Endodermal cell (in vitro differentiated cells): ENCODE results near the gene FMO3. TPM values are rescaled to one million over a fixed set of nuclear protein-coding genes. Genes with fewer than 3 reads are reported as not detected.

Source experiments
- DNase-seq: peaks from one replicate; pipeline ENCODE4 v3.0.0-alpha.2; 2017
- H3K27ac ChIP-seq: 2 replicates; pipeline ENCODE4 v1.5.1; 2013; ENCODE audit warnings: mild to moderate bottlenecking, low read depth, low read length, moderate library complexity
- H3K27me3 ChIP-seq: 2 replicates; pipeline ENCODE4 v1.6.1; 2013; ENCODE audit warnings: mild to moderate bottlenecking, low read length, moderate library complexity; ENCODE audit not compliant: insufficient read depth, control insufficient read depth, poor library complexity, severe bottlenecking
- H3K36me3 ChIP-seq: 2 replicates; pipeline ENCODE4 v1.7.0; 2013; ENCODE audit warnings: mild to moderate bottlenecking, low read length, moderate library complexity; ENCODE audit not compliant: control insufficient read depth, insufficient read depth
- H3K4me1 ChIP-seq: one replicate; pipeline ENCODE4 v1.7.0; 2013; ENCODE audit warnings: low read length; ENCODE audit not compliant: control insufficient read depth, insufficient read depth
- H3K4me3 ChIP-seq: 2 replicates; pipeline ENCODE4 v1.5.1; 2013; ENCODE audit warnings: mild to moderate bottlenecking, low read length, moderate library complexity
- H3K9ac ChIP-seq: 2 replicates; pipeline ENCODE4 v1.6.1; 2013; ENCODE audit warnings: mild to moderate bottlenecking, low read length, moderate library complexity; ENCODE audit not compliant: poor library complexity, severe bottlenecking; ENCODE audit errors: extremely low read depth
- H3K9me3 ChIP-seq: 2 replicates; pipeline ENCODE4 v1.6.1; 2013; ENCODE audit warnings: mild to moderate bottlenecking, low read length, moderate library complexity; ENCODE audit not compliant: control insufficient read depth
- H3K27ac Mint-ChIP-seq: 2 replicates; pipeline ENCODE4 v1.8.0; 2020; ENCODE audit warnings: mixed read lengths
- H3K27me3 Mint-ChIP-seq: 2 replicates; pipeline ENCODE4 v1.8.0; 2021; ENCODE audit warnings: mild to moderate bottlenecking, mixed read lengths; ENCODE audit not compliant: insufficient read depth
- H3K36me3 Mint-ChIP-seq: 2 replicates; pipeline ENCODE4 v1.8.0; 2020; ENCODE audit warnings: low read depth, mixed read lengths
- H3K4me1 Mint-ChIP-seq: 2 replicates; pipeline ENCODE4 v1.8.0; 2020; ENCODE audit warnings: mixed read lengths
- H3K4me3 Mint-ChIP-seq: 2 replicates; pipeline ENCODE4 v1.8.0; 2020; ENCODE audit warnings: mild to moderate bottlenecking, moderate library complexity, mixed read lengths
- H3K9me3 Mint-ChIP-seq: 2 replicates; pipeline ENCODE4 v1.8.0; 2020; ENCODE audit warnings: mild to moderate bottlenecking, mixed read lengths
- WGBS, 2 experiments: methylation state at CpG; one replicate each; pipeline versions ENCODE4 v1.1.5 to v1.1.7; 2013; ENCODE audit warnings: missing lambda C conversion rate in 2 of 2, mixed read lengths in 1 of 2; ENCODE audit not compliant: insufficient coverage in 1 of 2, insufficient read length in 1 of 2; 5-methylcytosine and 5-hydroxymethylcytosine counted together
- total RNA-seq, 2 donors: library from RNA; stranded (reverse); fragmentation: NEBNext Ultra II Directional in 1 of 2; extraction: Animal tissue kit (Norgen Biotek cat#: 25700) in 1 of 2; gene quantifications; 2 replicates in 1 of 2; 3 replicates in 1 of 2; pipeline ENCODE4 v1.2.1, GENCODE V29; 2021
- TF ChIP-seq, protein P1 (sequence below): fragments of 200-600 bp; sonication (generic); conservative IDR thresholded peaks from 2 replicates; pipeline ENCODE4 v1.5.0; 2021; ENCODE audit warnings: antibody characterized with exemption, mild to moderate bottlenecking

Gene FMO3
- total RNA-seq, 2 donors from 2014 or later = not detected

DNA sequence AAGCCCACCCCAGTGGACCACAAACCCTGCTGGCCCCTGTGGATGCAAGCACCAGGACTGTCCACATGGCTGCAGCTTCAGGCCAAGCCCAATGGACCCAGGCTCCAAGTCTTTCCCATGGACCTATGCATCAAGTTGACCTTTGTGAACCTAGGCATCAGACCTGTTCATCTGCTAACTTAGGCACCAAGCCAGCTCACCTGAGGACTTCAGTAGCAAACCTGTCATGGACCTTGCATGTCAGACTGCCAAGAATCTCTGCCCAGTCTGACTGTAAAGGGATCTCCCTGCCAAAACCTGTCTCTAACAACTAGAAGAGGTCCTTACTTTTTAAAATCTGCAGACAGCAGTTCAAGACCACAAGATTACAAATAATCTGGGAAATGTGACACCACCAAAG lies 37.8 kb downstream of the FMO3 start:
- Mint-ChIP-seq H3K4me3 (no peak overlapping the region), H3K9me3 (no peaks in the 10 kb centered on the region), H3K36me3 (no peaks in the 10 kb centered on the region), H3K27me3 (no peaks in the 10 kb centered on the region), H3K4me1 (no peaks in the 10 kb centered on the region), H3K27ac (no peak overlapping the region)
- Histone ChIP-seq H3K4me3 (no peak overlapping the region), H3K9ac (no peak overlapping the region), H3K27ac (no peak overlapping the region), H3K27me3 (no peaks in the 10 kb centered on the region), H3K36me3 (no peaks in the 10 kb centered on the region), H3K9me3 (no peaks in the 10 kb centered on the region), H3K4me1 (no peaks in the 10 kb centered on the region)
- no peak for DNase-seq
- TF ChIP-seq, protein P1, sequence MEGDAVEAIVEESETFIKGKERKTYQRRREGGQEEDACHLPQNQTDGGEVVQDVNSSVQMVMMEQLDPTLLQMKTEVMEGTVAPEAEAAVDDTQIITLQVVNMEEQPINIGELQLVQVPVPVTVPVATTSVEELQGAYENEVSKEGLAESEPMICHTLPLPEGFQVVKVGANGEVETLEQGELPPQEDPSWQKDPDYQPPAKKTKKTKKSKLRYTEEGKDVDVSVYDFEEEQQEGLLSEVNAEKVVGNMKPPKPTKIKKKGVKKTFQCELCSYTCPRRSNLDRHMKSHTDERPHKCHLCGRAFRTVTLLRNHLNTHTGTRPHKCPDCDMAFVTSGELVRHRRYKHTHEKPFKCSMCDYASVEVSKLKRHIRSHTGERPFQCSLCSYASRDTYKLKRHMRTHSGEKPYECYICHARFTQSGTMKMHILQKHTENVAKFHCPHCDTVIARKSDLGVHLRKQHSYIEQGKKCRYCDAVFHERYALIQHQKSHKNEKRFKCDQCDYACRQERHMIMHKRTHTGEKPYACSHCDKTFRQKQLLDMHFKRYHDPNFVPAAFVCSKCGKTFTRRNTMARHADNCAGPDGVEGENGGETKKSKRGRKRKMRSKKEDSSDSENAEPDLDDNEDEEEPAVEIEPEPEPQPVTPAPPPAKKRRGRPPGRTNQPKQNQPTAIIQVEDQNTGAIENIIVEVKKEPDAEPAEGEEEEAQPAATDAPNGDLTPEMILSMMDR = no peak

DNA sequence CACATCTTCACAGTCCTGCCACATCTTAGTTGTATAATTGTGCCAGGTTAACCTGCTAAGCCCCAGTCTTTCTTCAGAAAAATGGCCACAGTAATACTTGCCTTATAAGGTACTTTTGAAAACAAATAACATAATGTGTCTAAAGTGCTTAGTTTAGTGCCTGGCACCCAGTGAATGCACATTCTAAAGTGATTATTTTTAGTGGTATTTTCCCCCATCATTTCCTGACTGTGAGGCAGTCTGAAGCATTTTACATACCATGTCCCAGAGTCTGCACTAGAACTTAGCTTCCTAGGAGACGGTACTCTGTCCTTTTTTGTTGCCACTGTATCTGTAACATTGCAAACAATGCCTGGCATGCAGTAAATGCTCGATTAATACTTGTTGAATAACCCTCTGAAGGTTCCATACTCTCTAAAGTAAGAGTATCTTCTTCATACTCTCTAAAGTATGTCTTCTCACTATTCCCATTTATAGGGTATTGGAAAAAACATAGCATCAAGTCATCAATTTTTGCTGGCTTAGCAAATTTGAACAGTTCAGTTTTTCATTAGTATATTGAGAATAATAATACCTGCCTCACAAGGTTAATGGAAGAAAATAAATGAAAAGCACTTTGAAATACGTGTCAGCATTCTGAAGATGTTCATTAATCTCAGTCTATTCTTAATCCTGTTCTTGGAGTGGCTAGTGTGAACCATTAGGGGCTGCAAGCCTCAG lies 43.7 kb downstream of the FMO3 start:
- Mint-ChIP-seq H3K27me3 (no peaks in the 10 kb centered on the region), H3K36me3 (no peaks in the 10 kb centered on the region), H3K27ac (no peak overlapping the region), H3K9me3 (no peaks in the 10 kb centered on the region), H3K4me3 (no peak overlapping the region), H3K4me1 (no peaks in the 10 kb centered on the region)
- H3K9me3 ChIP-seq = no peaks in the 10 kb centered on the region
- H3K36me3 ChIP-seq = no peaks in the 10 kb centered on the region
- TF ChIP-seq, protein P1 = no peak
- no peaks in the 10 kb centered on the region for H3K4me1 ChIP-seq
- H3K4me3 ChIP-seq = no peak overlapping the region
- no peaks in the 10 kb centered on the region for H3K27me3 ChIP-seq
- H3K9ac ChIP-seq = no peak overlapping the region
- DNase-seq = no peak
- H3K27ac ChIP-seq = no peak overlapping the region
- WGBS, 2 experiments = 87 to 100% methylated on average over 2 to 3 of the region's 3 CpGs

DNA sequence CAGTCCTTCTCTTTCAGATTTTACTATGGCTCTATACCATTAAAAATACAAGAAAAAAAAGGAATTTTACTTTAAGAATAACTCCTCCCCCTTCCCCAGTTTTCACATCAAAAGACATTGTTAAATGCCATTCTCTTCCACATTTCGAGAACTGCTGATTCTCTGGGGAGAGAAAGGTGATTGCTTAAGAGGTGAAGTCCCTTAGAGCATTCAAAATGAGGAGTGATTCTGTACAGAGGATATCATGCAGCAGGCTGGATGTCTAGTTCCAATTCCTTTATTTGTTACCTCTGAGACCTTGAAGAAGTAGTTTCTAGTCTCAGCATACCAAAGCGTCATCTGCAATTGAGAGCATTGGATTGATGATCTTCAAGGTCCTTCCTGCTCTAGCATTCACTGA lies 46.9 kb downstream of the FMO3 start:
- no peak for DNase-seq
- WGBS, 2 experiments = 84 to 100% methylated on average over 1 to 2 of the region's 2 CpGs
- TF ChIP-seq, protein P1 = no peak
- no peaks in the 10 kb centered on the region for H3K9me3 ChIP-seq
- Mint-ChIP-seq H3K27me3 (no peaks in the 10 kb centered on the region), H3K9me3 (no peaks in the 10 kb centered on the region), H3K4me3 (no peak overlapping the region), H3K27ac (no peak overlapping the region), H3K4me1 (peaks cover 7% of the 10 kb centered on the region), H3K36me3 (no peaks in the 10 kb centered on the region)
- no peak overlapping the region for H3K27ac ChIP-seq
- H3K36me3 ChIP-seq = no peaks in the 10 kb centered on the region
- H3K4me1 ChIP-seq = no peaks in the 10 kb centered on the region
- no peak overlapping the region for H3K4me3 ChIP-seq
- H3K27me3 ChIP-seq = no peaks in the 10 kb centered on the region
- no peak overlapping the region for H3K9ac ChIP-seq
